Gastrocnemius medialis (tissue), 4 donors: ENCODE results near the gene ALDH1A2.

Experiments
- CTCF ChIP-seq, 5 experiments: fragments of 450-650 bp in 3 of 5; fragments of 200-600 bp in 2 of 5; sonication (generic) in 2 of 5; IDR thresholded peaks in 4 of 5; conservative IDR thresholded peaks in 1 of 5; 1 replicate in 4 of 5; 2 replicates in 1 of 5; pipeline ENCODE4 v1.5.1; 2016 to 2019; ENCODE audit warnings: antibody characterized with exemption in 5 of 5, mild to moderate bottlenecking in 3 of 5, moderate library complexity in 3 of 5
- POLR2A ChIP-seq, 2 donors: fragments of 450-650 bp; IDR thresholded peaks; one replicate each; pipeline ENCODE4 v1.6.1; 2017; ENCODE audit warnings: antibody characterized with exemption in 2 of 2, mild to moderate bottlenecking in 2 of 2, moderate library complexity in 2 of 2

DNA sequence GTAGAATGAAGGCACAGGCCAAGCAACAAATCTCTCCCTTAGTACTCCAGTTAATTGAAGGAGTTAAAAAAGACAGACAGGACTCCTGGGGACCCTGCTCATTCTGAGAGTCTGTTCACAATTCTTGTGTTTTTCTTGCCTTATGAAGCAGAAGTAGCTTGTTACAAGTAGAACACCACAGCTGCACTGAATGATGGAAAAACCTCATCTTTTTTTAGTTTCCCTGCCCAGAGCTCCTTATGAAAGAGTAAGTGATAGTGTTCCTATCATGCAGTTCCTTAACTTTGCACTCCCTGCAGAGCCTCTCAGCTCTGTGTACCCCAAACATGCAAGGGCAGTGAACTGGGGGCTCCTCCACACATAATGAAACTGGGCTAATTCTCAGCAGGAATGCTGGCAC is 95.5 kb downstream of the ALDH1A2 start:
- TF ChIP-seq CTCF (IDR thresholded peaks at IDR 0.05 in 4 of 5, conservative IDR thresholded peaks at IDR 0.05 in 1 of 5) (no peak), POLR2A (IDR thresholded peaks at IDR 0.05) (no peak)
